Activated naive CD4-positive, alpha-beta T cell treated with Interleukin-2 at 50 U/mL for 16 hours (primary cell): ENCODE measurements around the gene DLEU7.
A peak's percentile ranks its signal among the peaks of the same experiment; 100 is the strongest.

Experiments
- DNase-seq: peaks from one replicate; pipeline ENCODE4 v3.0.0-alpha.2; 2020

Gene DLEU7

DNA sequence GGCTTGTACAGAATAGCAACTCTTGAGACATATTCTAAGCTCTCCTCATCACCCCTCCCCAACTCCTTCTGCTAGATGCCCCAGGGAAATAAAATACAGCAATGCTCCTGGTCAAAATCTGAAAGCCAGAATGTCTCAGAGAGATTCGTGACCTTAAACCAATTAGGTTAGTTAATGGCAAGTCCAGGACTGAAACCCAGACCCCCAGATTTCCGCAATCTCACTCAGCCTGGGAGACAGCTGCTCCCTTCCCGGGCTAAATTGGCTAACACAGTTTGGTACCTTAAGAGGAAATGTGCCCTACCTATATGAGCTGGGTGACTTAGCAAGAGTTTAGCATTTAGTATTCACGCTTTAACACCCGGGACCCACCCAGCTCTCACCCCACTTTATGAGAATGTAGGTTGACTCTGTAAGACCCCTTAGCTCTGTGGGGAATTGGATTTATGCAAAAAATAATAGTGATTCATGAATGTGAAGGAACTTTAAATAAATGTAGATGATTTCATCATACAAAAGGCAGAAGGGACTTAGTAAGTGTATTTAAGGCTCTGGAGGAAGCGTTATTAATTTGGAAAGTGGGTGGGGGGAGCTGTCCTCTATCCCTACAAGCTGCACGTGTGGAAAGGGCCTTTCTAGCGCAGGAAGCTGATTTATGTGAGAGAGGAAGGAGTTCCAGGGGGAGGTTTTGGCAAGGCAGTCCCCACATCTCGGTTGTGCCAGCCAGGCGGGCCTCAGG is 1.1 kb downstream of the DLEU7 start:
- DNase-seq = no peak

GRCh38 chr13:50841786-50842185 is 1.7 kb downstream of the DLEU7 start:
- no peak for DNase-seq

- no peak for DNase-seq
Measured at GRCh38 chr13:50840284-50840683, 3.2 kb downstream of the DLEU7 start.

GRCh38 chr13:50839828-50840227 is 3.7 kb downstream of the DLEU7 start:
- DNase-seq = no peak

GRCh38 chr13:50838701-50839100 is 4.8 kb downstream of the DLEU7 start:
- DNase-seq = no peak

DNA sequence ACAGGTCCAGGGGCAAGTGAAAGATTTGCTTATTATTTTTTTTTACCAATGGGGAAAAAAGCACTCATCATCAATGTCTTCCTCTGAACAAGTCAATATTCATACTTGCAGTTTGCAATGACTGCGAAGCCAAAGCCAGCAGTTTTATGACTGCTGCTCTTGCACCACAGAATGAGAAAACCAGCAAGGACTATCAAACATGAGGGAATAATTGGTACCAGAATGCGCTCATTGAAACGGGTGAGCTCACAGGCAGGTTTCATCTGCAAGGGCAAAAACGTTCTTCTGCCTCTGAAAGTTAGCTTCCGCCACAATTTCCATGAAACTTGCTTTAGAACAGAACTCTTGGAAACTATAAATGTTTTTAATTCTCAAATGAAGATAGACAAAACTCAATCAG is 5.5 kb downstream of the DLEU7 start:
- no peak for DNase-seq

DNA sequence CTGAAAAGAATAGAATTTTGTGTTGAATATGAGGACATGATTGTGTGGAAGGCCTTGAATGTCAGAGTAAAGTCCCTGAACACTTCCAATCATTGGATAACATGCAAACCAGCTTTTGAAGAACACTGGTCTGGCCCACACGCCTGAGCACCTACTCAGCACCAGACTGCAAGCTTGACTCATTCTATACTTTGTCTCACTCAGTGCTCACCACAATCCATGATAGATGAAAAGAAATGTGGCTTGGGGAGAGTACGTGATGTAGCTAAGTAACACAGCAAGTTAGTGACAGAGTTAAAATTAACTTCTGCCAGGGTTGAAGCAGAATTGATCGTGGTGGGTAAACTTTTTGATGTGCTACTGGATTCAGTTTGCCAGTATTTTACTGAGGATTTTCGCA is 12.0 kb downstream of the DLEU7 start:
- no peak for DNase-seq

DNA sequence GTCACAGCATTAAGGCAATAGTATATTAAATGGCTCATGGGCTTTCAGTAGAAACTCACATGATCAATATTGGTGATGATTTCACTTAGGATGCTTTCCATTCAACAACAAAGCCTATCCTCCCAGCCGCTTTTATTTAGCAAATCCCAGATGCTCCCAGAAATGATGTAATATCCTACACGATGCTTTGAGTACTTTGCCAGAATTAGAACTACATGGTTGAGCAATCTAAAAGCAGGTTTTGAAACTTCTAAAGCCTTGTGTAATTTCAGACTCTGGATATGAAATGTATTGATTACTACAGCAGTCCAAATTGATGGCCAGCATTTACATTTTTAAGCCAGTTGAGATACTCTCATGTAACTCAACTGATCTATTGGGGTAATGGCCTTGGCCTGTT is 13.6 kb downstream of the DLEU7 start:
- DNase-seq = no peak

DNA sequence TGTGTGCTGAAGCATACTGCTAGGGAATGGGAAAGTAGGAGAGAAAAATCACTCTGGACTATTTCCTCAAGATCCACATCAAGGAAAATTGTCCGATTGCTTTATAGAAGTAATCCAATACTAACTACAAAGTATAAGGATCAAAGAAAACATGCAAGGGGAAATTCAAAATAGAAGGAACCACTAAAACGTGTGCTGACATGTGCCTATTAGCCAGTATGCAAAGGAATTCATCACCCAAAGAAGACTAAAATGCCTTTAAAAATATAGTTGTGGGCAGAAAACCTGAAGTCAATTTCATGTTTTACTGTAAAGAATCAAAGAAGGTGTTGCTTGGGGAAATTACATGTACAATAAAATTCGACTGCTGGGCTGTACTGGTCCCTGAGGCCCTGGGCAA is 14.3 kb downstream of the DLEU7 start:
- DNase-seq = no peak

- no peak for DNase-seq
Measured at GRCh38 chr13:50826035-50826434, 17.5 kb downstream of the DLEU7 start.

- DNase-seq = no peak
Measured at GRCh38 chr13:50812242-50812641, 31.2 kb downstream of the DLEU7 start.

DNA sequence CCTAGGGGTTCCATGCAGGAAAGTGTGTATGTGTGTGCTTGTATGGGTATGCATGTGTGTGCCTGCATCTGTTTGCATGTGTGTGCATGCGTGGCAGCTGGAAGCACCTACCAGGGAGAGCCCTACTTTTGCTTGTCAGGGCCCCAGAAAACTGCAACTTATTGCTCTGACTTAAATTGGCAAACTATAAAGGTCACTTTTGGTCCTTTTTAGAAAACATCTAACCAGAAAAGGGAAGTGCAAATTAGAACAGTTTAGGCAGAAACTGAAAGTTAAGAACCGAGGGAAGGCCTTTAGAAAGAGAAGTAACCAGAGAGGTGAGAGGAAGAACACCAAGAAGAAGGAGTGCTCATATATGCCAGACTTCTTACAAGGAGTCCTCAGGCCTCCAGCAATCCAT is 32.5 kb downstream of the DLEU7 start:
- no peak for DNase-seq

DNA sequence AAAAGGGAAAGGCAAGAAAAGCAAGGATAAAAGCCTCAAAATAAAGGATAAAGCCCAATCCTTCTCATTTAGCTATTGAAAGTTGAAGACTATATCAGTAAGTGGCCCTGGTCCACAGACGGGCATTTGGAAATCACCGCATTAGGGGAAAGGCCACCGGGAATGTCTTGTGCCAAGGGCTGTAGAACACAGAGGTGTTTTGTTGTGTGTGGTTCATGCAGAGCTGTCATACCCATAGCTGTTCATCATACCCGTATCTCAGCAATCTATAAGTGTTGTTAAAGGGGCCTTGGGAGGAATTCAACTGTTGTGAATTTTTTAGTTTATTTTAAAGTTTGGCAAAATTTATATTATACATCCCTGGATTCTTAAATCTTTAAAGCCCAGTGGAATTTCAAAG is 33.0 kb downstream of the DLEU7 start:
- DNase-seq = no peak

- no peak for DNase-seq
Measured at GRCh38 chr13:50809133-50810090, 34.1 kb downstream of the DLEU7 start.

- no peak for DNase-seq
Measured at GRCh38 chr13:50805805-50806204, 37.7 kb downstream of the DLEU7 start.

DNA sequence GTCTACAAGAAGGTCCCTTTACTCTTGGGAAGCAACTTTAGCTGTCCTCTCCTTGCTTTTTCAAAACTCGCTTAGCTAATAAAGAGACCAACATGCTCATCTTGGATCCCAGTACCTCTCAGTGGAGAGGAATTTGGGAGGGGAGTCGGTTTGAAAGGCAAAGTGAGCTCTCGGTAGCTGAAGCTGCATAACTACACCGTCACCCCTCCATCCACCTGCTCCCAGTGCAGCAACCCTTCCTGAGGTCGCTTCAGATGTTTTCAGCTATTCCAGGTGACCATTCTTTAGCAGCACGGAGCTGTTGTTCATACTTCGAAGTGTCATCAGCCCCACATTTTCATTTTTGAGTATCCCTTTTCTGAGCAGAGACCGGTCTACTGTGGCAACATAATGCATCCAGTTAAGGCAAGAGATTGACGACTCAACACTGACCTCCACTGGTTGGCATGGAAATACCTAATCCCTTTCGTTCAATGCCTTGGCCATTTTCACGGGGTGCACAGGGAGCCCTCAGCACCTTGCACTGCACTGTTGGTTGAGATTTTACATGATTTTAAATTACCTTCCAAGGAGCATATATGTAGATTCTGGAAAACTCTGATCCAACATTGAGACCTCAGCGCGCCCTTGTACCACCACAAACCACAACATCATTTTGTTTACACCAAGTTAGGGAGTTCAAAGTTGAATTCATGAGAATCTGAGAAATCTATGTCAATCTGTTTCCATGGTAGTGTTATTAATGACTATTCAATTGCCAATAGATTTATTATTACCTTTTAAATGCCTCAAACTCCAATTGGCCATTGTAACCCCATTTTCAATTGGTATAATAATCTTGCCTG is 42.2 kb downstream of the DLEU7 start:
- peak; percentile 59 for DNase-seq

DNA sequence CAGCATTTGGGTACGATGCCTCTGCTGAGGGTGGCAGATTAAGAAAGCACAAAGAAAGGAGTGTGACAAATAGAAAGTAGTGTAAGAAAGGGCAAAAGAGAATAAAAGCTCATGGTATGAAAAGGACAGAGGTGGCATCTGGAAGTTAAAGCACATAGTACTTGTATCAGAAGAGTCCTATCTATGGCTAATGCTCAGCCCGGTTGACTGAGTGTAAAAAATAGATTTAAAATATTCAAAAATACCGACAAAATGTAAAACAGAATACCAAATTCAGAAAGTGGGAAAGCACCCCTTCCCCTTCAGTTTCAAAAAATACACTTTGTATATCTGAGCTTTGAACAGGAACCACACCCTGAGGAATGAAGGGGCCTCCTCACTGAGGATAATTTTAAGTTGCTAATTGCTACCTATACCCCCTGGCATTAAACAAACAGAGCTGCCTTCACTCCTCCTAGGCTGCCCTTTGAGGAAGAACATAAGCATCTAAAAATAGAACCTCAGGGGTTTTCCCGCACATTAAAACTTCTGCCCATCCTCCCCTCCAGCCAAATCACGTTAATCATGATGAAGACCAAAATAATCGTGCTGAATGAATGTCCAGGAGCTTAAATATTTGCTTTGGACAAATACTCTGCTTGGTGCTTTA is 43.3 kb downstream of the DLEU7 start:
- DNase-seq = no peak

- DNase-seq = no peak
Measured at GRCh38 chr13:50798923-50799322, 44.6 kb downstream of the DLEU7 start.

DNA sequence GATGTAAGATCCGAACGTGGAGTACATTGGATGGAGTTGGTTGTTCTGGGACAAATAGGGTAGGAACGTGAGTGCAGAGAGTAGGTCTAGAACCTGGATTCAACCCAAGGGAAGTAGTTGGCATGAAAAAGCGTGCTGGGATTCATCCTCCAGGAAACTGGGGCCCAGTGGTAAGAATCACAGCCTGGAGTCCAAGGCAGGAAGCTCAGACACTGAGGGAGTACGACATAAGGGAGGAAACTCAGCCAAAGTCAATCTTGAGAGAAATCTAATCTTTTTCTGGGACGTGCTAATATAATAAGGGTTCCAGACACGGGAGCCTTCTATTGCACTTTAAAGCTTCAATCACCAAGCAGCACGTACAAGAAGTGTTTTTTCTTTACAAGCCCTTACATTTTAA is 46.4 kb downstream of the DLEU7 start:
- DNase-seq = no peak

DNA sequence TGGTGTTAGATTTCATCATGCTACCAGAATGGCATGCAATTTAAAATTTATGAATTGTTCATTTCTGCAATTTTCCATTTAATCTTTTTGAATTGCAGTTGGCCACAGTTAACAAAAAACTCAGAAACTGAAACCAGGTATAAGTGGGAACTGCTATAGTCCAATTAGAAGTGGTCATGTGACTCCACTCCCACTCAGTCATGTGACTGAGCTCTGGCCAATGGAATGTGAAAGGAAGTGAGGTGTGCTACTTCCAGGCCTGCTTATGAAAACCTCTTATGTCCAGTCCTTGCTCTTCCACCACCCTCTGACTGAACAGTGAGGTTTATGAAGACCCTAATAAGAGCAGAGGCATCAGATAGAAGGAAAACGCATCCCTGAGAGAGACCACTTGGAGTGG is 47.0 kb downstream of the DLEU7 start:
- DNase-seq = no peak

DNA sequence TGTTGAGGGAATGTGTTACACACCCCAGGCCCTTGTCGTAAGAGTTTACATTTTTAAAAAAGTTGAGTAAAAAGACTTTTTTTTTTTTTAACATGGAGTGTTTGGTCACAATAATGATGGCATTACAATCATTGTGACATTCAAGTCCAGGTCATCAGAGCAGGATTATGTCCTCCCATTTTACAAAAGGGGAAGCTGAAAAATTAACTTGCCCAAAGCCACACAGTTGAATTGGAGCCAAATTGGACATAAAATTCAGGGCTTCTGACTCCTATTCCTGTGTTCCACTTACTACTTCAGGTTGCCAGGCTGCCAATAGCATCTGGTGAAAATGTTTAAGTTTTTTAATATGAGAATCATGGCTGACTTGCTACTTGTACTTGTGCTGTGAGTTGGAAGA is 49.3 kb downstream of the DLEU7 start:
- no peak for DNase-seq

DNA sequence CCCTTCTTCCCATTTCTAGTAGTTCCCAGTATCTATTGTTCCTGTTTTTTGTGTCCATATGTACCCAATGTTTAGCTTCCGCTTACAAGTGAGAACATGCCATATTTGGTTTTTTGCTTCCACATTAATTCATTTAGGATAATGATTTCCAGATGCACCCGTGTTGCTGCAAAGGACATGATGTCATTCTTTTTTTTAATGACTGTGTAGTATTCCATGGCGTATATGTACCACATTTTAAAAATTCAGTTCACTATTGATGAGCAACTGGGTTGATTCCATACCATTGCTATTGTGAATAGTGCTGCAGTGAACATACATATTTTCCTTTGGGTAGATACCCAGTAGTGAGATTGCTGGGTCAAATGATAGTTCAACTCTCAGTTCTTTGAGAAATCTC is 50.5 kb downstream of the DLEU7 start:
- DNase-seq = no peak
